K562 (cell line): ENCODE measurements around the gene NAGS. TPM values are rescaled to one million over a fixed set of nuclear protein-coding genes. Genes with fewer than 3 reads are reported as not detected.

ENCODE experiments used
- ADNP ChIP-seq: fragments of 200-800 bp; sonication (Bioruptor generic); IDR thresholded peaks from 2 replicates; pipeline ENCODE4 v1.6.1; 2016; ENCODE audit warnings: missing genetic modification characterization, missing compliant biosample characterization
- ARID2 ChIP-seq: fragments of 450-650 bp; IDR thresholded peaks from 2 replicates; pipeline ENCODE4 v1.6.1; 2017; ENCODE audit warnings: antibody characterized with exemption, mild to moderate bottlenecking
- KAT8 ChIP-seq: fragments of 450-650 bp; IDR thresholded peaks from 2 replicates; pipeline ENCODE4 v1.6.1; 2016; ENCODE audit warnings: low read depth, mild to moderate bottlenecking
- KDM5B ChIP-seq: fragments of 200-600 bp; sonication (generic); IDR thresholded peaks from 2 replicates; pipeline ENCODE4 v1.6.1; 2012; ENCODE audit warnings: low read depth, mild to moderate bottlenecking, moderate library complexity, low read length, control low read depth, inconsistent platforms; ENCODE audit not compliant: insufficient replicate concordance
- KLF1 ChIP-seq: fragments of 450-650 bp; IDR thresholded peaks from 2 replicates; pipeline ENCODE4 v1.6.1; 2016; ENCODE audit warnings: missing genetic modification characterization, missing compliant biosample characterization
- PTBP1 ChIP-seq: fragments of 200-400 bp; formaldehyde crosslinking; IDR thresholded peaks from 2 replicates; pipeline ENCODE4 v1.6.1; 2017; ENCODE audit warnings: low read depth, low read length
- PYGO2 ChIP-seq: fragments of 450-650 bp; IDR thresholded peaks from 2 replicates; pipeline ENCODE4 v1.6.1; 2016; ENCODE audit warnings: mild to moderate bottlenecking, missing genetic modification characterization, moderate library complexity, missing compliant biosample characterization
- RFX7 ChIP-seq: fragments of 250-450 bp; sonication (Bioruptor Pico); IDR thresholded peaks from 2 replicates; pipeline ENCODE4 v1.5.1; 2021; ENCODE audit warnings: mild to moderate bottlenecking
- SMARCE1 ChIP-seq: fragments of 450-650 bp; IDR thresholded peaks from 2 replicates; pipeline ENCODE4 v1.7.1; 2016; ENCODE audit warnings: mild to moderate bottlenecking
- TFE3 ChIP-seq: fragments of 450-650 bp; formaldehyde crosslinking; IDR thresholded peaks from 2 replicates; pipeline ENCODE4 v1.4.0; 2020; ENCODE audit warnings: mild to moderate bottlenecking, mixed read lengths
- XRCC4 ChIP-seq: IDR thresholded peaks from one replicate; pipeline ENCODE4 v1.6.1; 2011; ENCODE audit not compliant: insufficient read depth, insufficient read length; ENCODE audit errors: extremely low read depth
- ZFX ChIP-seq: sonication (generic); formaldehyde crosslinking; IDR thresholded peaks from 2 replicates; pipeline ENCODE4 v1.8.0; 2022; ENCODE audit warnings: mild to moderate bottlenecking, missing genetic modification reagents, moderate library complexity
- ZNF175 ChIP-seq: fragments of 200-800 bp; sonication (Bioruptor generic); IDR thresholded peaks from 2 replicates; pipeline ENCODE4 v1.6.1; 2016; ENCODE audit warnings: low read depth, mild to moderate bottlenecking, missing genetic modification characterization, missing compliant biosample characterization
- ZNF583 ChIP-seq: fragments of 250-450 bp; sonication (Bioruptor Pico); IDR thresholded peaks from 2 replicates; pipeline ENCODE4 v1.4.0; 2020
- polyA plus RNA-seq, 8 experiments: library from polyadenylated mRNA; depleted of rRNA in 4 of 8; stranded (reverse) in 5 of 8; unstranded in 3 of 8; fragments of >200 nt; fragmentation: Nextera tagmentation in 2 of 8; fragmentation: Illumina TruSeq in 1 of 8; extraction: Ambion mirVana in 2 of 8; extraction: Trizol in 1 of 8; gene quantifications; 2 replicates each; pipeline versions ENCODE4 v1.2.1 to v1.2.3, GENCODE V29; 2011 to 2014; ENCODE audit warnings: inconsistent platforms in 1 of 8, missing spikeins in 1 of 8
- total RNA-seq, 7 experiments: library from RNA; depleted of rRNA in 6 of 7; stranded (reverse); fragments of >200 nt in 6 of 7; fragmentation: Illumina TruSeq in 2 of 7; extraction: Trizol in 2 of 7; gene quantifications; 2 replicates each; pipeline versions ENCODE4 v1.2.1 to v1.2.3, GENCODE V29; 2011 to 2021; ENCODE audit warnings: low replicate concordance in 1 of 7
- TF ChIP-seq, protein P1 (sequence below): fragments of 450-650 bp; IDR thresholded peaks from 2 replicates; pipeline ENCODE4 v1.6.1; 2016; ENCODE audit warnings: mild to moderate bottlenecking, moderate library complexity

NAGS gene
- total and polyA plus RNA-seq, 9 of the 15 experiments (the other 6 are each of a cell fraction or from before 2014, with no cell fraction given), result not detected

DNA sequence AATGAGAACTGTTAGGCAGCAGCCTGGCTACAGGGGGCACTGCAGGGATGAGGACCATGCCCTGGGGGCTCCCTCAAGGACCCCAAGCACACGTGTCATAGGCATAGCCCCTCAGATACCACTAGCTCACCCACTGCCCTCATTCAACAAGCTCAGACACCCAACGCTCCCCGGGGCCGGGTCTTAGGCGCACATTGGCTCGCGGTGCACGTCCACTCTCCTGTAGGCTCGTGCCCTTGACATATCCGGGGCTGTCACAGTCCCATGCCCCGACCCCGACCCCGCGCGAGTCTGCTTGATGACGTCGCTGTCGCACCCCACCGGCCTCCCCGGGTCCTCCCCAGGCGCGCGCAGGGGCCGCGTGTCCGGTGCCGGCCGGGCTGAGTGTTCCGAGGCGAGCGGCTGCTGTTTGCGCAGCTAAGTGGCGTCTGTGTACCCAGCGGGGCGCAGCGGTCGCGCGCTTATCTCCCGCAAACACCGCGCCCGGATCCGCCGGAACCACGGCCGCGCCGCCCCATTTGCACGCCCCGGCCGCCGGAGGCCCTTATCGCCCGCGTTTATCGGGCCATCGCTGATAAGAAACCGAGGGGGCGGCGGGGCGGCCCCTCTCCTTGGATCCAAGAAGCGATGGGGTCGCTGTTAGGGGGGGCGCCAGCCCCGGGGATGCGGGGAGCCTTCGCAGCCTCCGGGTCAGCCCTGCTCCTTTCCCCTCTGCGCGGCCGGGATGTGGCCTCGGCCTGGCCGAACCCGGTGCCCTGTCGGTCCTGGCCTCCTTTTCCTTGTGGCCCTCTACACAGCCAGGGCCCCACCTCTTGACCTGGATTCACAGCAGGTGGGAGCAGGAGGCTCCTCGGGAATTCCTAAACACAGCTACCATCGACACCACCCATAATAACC is 20.7 kb upstream of the NAGS start (continued):
- TF ChIP-seq, protein P1, sequence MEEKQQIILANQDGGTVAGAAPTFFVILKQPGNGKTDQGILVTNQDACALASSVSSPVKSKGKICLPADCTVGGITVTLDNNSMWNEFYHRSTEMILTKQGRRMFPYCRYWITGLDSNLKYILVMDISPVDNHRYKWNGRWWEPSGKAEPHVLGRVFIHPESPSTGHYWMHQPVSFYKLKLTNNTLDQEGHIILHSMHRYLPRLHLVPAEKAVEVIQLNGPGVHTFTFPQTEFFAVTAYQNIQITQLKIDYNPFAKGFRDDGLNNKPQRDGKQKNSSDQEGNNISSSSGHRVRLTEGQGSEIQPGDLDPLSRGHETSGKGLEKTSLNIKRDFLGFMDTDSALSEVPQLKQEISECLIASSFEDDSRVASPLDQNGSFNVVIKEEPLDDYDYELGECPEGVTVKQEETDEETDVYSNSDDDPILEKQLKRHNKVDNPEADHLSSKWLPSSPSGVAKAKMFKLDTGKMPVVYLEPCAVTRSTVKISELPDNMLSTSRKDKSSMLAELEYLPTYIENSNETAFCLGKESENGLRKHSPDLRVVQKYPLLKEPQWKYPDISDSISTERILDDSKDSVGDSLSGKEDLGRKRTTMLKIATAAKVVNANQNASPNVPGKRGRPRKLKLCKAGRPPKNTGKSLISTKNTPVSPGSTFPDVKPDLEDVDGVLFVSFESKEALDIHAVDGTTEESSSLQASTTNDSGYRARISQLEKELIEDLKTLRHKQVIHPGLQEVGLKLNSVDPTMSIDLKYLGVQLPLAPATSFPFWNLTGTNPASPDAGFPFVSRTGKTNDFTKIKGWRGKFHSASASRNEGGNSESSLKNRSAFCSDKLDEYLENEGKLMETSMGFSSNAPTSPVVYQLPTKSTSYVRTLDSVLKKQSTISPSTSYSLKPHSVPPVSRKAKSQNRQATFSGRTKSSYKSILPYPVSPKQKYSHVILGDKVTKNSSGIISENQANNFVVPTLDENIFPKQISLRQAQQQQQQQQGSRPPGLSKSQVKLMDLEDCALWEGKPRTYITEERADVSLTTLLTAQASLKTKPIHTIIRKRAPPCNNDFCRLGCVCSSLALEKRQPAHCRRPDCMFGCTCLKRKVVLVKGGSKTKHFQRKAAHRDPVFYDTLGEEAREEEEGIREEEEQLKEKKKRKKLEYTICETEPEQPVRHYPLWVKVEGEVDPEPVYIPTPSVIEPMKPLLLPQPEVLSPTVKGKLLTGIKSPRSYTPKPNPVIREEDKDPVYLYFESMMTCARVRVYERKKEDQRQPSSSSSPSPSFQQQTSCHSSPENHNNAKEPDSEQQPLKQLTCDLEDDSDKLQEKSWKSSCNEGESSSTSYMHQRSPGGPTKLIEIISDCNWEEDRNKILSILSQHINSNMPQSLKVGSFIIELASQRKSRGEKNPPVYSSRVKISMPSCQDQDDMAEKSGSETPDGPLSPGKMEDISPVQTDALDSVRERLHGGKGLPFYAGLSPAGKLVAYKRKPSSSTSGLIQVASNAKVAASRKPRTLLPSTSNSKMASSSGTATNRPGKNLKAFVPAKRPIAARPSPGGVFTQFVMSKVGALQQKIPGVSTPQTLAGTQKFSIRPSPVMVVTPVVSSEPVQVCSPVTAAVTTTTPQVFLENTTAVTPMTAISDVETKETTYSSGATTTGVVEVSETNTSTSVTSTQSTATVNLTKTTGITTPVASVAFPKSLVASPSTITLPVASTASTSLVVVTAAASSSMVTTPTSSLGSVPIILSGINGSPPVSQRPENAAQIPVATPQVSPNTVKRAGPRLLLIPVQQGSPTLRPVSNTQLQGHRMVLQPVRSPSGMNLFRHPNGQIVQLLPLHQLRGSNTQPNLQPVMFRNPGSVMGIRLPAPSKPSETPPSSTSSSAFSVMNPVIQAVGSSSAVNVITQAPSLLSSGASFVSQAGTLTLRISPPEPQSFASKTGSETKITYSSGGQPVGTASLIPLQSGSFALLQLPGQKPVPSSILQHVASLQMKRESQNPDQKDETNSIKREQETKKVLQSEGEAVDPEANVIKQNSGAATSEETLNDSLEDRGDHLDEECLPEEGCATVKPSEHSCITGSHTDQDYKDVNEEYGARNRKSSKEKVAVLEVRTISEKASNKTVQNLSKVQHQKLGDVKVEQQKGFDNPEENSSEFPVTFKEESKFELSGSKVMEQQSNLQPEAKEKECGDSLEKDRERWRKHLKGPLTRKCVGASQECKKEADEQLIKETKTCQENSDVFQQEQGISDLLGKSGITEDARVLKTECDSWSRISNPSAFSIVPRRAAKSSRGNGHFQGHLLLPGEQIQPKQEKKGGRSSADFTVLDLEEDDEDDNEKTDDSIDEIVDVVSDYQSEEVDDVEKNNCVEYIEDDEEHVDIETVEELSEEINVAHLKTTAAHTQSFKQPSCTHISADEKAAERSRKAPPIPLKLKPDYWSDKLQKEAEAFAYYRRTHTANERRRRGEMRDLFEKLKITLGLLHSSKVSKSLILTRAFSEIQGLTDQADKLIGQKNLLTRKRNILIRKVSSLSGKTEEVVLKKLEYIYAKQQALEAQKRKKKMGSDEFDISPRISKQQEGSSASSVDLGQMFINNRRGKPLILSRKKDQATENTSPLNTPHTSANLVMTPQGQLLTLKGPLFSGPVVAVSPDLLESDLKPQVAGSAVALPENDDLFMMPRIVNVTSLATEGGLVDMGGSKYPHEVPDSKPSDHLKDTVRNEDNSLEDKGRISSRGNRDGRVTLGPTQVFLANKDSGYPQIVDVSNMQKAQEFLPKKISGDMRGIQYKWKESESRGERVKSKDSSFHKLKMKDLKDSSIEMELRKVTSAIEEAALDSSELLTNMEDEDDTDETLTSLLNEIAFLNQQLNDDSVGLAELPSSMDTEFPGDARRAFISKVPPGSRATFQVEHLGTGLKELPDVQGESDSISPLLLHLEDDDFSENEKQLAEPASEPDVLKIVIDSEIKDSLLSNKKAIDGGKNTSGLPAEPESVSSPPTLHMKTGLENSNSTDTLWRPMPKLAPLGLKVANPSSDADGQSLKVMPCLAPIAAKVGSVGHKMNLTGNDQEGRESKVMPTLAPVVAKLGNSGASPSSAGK, result peak; percentile 78
- TF ChIP-seq XRCC4 (no peak), ARID2 (no peak), PYGO2 (tag) (no peak), RFX7 (no peak), SMARCE1 (peak; percentile 83; the same call in 1 of the 2 replicates), ZNF583 (CRISPR knock-in tag) (no peak), ADNP (tag) (no peak), PTBP1 (no peak), ZFX (peak; percentile 41; the same call in 1 of the 2 replicates), KDM5B (no peak), TFE3 (CRISPR knock-in tag) (no peak), KAT8 (no peak), KLF1 (tag) (peak; percentile 65; the same call in 1 of the 2 replicates), ZNF175 (CRISPR knock-in tag) (no peak)
